ENCODE data around the gene MEPCE.
"Not testable (repeated sequence)": the region's sequence is repeated elsewhere in the genome, so short reads cannot be mapped to it uniquely, and the experiment has no call there.

The MEPCE gene, protein sequence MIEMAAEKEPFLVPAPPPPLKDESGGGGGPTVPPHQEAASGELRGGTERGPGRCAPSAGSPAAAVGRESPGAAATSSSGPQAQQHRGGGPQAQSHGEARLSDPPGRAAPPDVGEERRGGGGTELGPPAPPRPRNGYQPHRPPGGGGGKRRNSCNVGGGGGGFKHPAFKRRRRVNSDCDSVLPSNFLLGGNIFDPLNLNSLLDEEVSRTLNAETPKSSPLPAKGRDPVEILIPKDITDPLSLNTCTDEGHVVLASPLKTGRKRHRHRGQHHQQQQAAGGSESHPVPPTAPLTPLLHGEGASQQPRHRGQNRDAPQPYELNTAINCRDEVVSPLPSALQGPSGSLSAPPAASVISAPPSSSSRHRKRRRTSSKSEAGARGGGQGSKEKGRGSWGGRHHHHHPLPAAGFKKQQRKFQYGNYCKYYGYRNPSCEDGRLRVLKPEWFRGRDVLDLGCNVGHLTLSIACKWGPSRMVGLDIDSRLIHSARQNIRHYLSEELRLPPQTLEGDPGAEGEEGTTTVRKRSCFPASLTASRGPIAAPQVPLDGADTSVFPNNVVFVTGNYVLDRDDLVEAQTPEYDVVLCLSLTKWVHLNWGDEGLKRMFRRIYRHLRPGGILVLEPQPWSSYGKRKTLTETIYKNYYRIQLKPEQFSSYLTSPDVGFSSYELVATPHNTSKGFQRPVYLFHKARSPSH

DNA sequence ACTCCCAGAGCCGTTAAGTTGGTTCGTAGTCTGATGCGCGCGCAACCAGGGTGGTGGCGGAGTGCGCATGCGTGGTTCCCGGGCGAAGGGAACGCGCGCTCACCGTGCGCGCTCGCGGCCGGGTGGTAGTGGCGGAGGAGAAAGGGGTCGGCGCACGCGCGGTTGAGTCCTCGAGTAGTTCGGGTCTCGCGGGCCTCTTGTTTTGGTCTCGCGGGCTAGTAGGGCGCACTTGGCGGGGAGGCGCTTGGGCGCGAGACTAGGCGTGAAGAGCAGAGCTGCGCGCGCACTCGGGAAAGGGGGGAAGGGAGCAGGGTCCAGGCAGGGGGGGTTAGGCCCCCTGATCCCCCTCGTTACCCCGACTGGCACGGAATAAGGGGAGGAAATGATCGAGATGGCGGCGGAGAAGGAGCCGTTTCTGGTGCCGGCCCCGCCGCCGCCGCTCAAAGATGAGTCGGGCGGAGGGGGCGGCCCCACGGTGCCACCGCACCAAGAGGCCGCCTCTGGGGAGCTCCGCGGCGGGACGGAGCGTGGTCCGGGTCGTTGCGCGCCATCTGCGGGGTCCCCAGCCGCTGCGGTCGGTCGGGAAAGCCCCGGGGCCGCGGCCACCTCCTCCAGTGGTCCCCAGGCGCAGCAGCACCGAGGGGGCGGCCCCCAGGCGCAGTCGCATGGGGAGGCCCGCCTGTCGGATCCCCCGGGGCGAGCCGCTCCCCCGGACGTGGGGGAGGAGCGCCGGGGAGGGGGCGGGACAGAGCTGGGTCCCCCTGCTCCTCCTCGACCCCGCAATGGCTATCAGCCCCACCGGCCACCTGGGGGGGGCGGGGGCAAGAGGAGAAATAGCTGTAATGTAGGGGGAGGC is at the start of gene MEPCE:
Gene MEPCE, plus strand, starts transcription at position 195 of the 856 bp plus-strand sequence. Its CDS starts 188 bp downstream, at position 383.
- peak within 1 kb of the TSS; percentile 76 for H3K4me3 ChIP-seq (replicated peaks; ENCODE audit: low read depth, low read length)
- TF ChIP-seq, protein P1, sequence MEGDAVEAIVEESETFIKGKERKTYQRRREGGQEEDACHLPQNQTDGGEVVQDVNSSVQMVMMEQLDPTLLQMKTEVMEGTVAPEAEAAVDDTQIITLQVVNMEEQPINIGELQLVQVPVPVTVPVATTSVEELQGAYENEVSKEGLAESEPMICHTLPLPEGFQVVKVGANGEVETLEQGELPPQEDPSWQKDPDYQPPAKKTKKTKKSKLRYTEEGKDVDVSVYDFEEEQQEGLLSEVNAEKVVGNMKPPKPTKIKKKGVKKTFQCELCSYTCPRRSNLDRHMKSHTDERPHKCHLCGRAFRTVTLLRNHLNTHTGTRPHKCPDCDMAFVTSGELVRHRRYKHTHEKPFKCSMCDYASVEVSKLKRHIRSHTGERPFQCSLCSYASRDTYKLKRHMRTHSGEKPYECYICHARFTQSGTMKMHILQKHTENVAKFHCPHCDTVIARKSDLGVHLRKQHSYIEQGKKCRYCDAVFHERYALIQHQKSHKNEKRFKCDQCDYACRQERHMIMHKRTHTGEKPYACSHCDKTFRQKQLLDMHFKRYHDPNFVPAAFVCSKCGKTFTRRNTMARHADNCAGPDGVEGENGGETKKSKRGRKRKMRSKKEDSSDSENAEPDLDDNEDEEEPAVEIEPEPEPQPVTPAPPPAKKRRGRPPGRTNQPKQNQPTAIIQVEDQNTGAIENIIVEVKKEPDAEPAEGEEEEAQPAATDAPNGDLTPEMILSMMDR (IDR thresholded peaks at IDR 0.05; ENCODE audit: low read depth, low read length, missing control alignments): no peak

DNA sequence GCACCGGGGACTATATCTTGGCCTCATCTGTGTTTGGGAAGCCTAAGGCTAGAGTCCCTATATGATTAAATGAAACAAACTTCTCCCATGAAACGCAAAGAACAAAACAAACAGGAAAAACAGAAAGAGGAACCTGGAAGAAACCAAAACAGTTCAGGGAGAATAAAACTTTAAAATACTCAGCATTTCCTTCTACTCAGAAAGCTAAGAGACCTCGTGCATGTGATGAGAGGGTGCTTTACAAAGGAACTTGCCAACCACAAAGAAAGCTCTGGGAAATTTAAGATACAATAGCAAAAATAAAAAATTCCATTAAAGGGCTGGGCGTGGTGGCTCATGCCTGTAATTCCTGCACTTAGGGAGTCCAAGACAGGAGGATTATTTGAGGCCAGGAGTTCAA is 49.4 kb upstream of the MEPCE start:
- no peak overlapping the region for H3K4me3 ChIP-seq (replicated peaks; ENCODE audit: low read depth, low read length)
- TF ChIP-seq, protein P1 (IDR thresholded peaks at IDR 0.05; ENCODE audit: low read depth, low read length, missing control alignments): no peak
- DNase-seq (ENCODE audit: extremely low read depth, low read depth): no peak

More for the DNA sequence above, at the start of gene MEPCE:
- DNase-seq (ENCODE audit: extremely low read depth, low read depth): peak; percentile 73

DNA sequence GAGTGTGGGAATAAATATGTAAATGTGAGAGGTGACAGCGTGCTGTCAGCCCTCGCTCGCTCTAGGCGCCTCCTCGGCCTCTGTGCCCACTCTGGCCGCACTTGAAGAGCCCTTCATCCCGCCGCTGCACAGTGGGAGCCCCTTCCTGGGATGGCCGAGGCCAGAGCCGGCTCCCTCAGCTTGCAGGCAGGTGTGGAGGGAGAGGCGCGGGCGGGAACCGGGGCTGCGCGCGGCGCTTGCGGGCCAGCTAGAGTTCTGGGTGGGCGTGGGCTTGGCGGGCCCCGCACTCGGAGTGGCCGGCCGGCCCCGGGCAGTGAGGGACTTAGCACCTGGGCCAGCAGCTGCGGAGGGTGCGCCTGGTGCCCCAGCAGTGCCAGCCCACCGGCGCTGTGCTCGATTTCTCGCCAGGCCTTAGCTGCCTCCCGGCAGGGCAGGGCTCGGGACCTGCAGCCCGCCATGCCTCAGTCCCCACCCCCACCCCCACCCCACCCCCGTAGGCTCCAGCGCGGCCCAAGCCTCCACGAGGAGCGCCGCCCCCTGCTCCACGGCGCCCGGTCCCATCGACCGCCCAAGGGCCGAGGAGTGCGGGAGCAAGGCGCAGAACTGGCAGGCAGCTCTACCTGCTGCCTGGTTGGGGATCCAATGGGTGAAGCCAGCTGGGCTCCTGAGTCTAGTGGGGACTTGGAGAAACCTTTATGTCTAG is 47.9 kb upstream of the MEPCE start:
- DNase-seq (ENCODE audit: extremely low read depth, low read depth): not testable (repeated sequence)

DNA sequence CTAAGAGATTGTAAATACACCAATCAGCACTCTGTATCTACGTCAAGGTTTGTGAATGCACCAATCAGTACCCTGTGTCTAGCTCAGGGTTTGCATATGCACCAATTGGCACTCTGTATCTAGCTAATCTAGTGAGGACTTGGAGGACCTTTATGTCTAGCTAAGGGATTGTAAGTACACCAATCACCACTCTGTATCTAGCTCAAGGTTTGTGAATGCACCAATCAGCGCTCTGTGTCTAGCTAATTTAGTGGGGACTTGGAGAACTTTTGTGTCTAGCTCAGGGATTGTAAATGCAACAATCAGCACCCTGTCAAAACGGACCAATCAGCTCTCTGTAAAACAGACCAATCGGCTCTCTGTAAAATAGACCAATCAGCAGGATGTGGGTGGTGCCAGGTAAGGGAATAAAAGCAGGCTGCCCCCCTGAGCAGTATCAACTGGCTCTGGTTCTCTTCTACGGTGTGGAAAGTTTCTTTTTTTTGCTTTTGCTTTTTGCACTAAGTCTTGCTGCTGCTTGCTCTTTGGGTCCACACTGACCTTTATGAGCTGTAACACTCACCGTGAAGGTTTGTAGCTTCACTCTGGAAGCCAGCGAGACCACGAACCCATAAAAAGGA is 47.3 kb upstream of the MEPCE start:
- H3K4me3 ChIP-seq (replicated peaks; ENCODE audit: low read depth, low read length); DNase-seq (ENCODE audit: extremely low read depth, low read depth): not testable (repeated sequence)

More for the DNA sequence above, 47.9 kb upstream of the MEPCE start:
- H3K4me3 ChIP-seq (replicated peaks; ENCODE audit: low read depth, low read length): not testable (repeated sequence)

DNA sequence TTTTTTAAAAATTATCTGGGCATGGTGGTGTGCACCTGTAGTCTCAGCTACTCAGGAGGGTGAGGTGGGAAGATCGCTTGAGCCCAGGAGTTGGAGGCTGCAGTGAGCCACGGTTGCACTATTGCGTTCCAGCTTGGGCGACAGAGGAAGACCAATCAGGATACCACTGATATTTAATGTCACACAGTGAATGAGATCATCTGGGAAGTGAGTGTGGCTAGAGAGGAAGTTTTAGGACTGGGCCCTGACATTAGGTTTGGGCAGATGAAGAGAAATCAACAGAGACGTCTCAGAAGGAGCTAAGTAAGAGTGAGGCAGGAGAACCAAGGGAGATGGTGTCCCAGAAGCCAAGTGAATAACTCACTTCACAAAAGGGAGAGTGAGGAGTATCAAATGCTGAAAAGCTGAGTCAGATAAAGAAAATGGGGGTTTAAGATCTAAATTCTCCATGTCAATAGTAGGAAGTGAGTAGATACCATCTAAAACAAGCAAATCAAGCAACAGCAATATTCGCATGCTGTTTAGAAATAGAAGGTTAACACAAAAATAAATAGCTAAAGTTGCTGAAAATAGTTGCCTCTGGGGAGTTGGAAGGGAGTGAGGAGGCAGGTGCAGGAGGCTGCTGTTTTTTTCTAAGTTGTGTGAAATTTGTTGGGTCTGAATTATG is 44.9 kb upstream of the MEPCE start:
- no peak for DNase-seq (ENCODE audit: extremely low read depth, low read depth)
- no peak overlapping the region for H3K4me3 ChIP-seq (replicated peaks; ENCODE audit: low read depth, low read length)
- TF ChIP-seq, protein P1 (IDR thresholded peaks at IDR 0.05; ENCODE audit: low read depth, low read length, missing control alignments): no peak

DNA sequence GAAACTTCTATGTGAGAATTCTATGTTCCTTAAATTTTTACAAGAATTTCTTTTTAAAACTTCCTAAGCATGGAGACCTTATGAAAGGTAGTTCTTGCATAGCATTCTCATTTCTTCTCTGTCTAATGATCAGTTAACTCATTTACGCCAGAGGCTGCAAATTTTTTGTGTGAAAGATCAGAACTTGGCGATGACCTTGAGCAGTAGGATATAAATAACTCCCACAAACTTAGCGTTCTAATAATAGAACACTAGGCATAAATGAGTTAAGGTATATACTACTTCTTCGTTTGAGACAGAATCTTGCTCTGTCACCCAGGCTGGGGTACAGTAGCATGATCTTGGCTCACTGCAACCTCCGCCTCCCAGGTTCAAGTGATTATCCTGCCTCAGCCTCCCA is 42.7 kb upstream of the MEPCE start:
- TF ChIP-seq, protein P1 (IDR thresholded peaks at IDR 0.05; ENCODE audit: low read depth, low read length, missing control alignments): no peak
- DNase-seq (ENCODE audit: extremely low read depth, low read depth): no peak
- no peak overlapping the region for H3K4me3 ChIP-seq (replicated peaks; ENCODE audit: low read depth, low read length)
